Progenitor cell of endocrine pancreas (in vitro differentiated cells): ENCODE results near the gene FFAR4. TPM values are rescaled to one million over a fixed set of nuclear protein-coding genes. Genes with fewer than 3 reads are reported as not detected.
A peak's percentile ranks its signal among the peaks of the same experiment; 100 is the strongest.

Experiments used
- DNase-seq: peaks from one replicate; pipeline ENCODE4 v3.0.0; 2021; ENCODE audit warnings: low spot score; ENCODE audit not compliant: unreplicated experiment
- H3K27ac Mint-ChIP-seq: 2 replicates; pipeline ENCODE4 v1.8.0; 2021; ENCODE audit warnings: mild to moderate bottlenecking, moderate library complexity, mixed read lengths
- H3K27me3 Mint-ChIP-seq: 2 replicates; pipeline ENCODE4 v1.8.0; 2021; ENCODE audit warnings: mixed read lengths
- H3K36me3 Mint-ChIP-seq: 2 replicates; pipeline ENCODE4 v1.8.0; 2022; ENCODE audit warnings: mixed read lengths; ENCODE audit not compliant: insufficient read depth
- H3K4me1 Mint-ChIP-seq: 2 replicates; pipeline ENCODE4 v1.8.0; 2021; ENCODE audit warnings: low read depth, mixed read lengths
- H3K4me3 Mint-ChIP-seq: 2 replicates; pipeline ENCODE4 v1.8.0; 2021; ENCODE audit warnings: low read depth, mild to moderate bottlenecking, moderate library complexity, mixed read lengths
- H3K9me3 Mint-ChIP-seq: 2 replicates; pipeline ENCODE4 v1.8.0; 2021; ENCODE audit warnings: low read depth, mixed read lengths
- CTCF ChIP-seq: fragments of 200-600 bp; sonication (generic); IDR thresholded peaks from one replicate; pipeline ENCODE4 v1.5.0; 2021; ENCODE audit warnings: antibody characterized with exemption, mild to moderate bottlenecking; ENCODE audit not compliant: unreplicated experiment
- total RNA-seq: library from RNA; stranded (reverse); gene quantifications from 2 replicates; pipeline ENCODE4 v1.2.1, GENCODE V29; 2021

Gene FFAR4
- total RNA-seq, 1 donor from 2014 or later: 0.07 TPM

- H3K27me3 Mint-ChIP-seq: peaks cover 3% of the 10 kb centered on the region
- no peak overlapping the region for H3K27ac Mint-ChIP-seq
- peaks cover 2% of the 10 kb centered on the region for H3K4me1 Mint-ChIP-seq
- H3K36me3 Mint-ChIP-seq: no peaks in the 10 kb centered on the region
- no peaks in the 10 kb centered on the region for H3K9me3 Mint-ChIP-seq
- DNase-seq: no peak
- TF ChIP-seq CTCF: no peak
- no peak overlapping the region for H3K4me3 Mint-ChIP-seq
These were observed 12.8 kb upstream of the FFAR4 start for GRCh38 chr10:93553482-93554315.

GRCh38 chr10:93554316-93554663 lies 12.2 kb upstream of the FFAR4 start:
- Mint-ChIP-seq H3K4me1 (peaks cover 2% of the 10 kb centered on the region), H3K4me3 (no peak overlapping the region), H3K27ac (no peak overlapping the region), H3K27me3 (peaks cover 3% of the 10 kb centered on the region), H3K9me3 (peaks cover under 1% of the 10 kb centered on the region), H3K36me3 (no peaks in the 10 kb centered on the region)
- no peak for TF ChIP-seq CTCF
- no peak for DNase-seq

- Mint-ChIP-seq H3K9me3 (peaks cover 5% of the 10 kb centered on the region), H3K4me1 (peaks cover 2% of the 10 kb centered on the region), H3K27me3 (peaks cover 3% of the 10 kb centered on the region), H3K27ac (no peak overlapping the region), H3K36me3 (no peaks in the 10 kb centered on the region), H3K4me3 (no peak overlapping the region)
- peak; percentile 67 for DNase-seq
- peak; percentile 80 for TF ChIP-seq CTCF
These were observed 11.6 kb upstream of the FFAR4 start for GRCh38 chr10:93554760-93555432.

- Mint-ChIP-seq H3K4me3 (no peak overlapping the region), H3K27ac (no peak overlapping the region), H3K36me3 (no peaks in the 10 kb centered on the region), H3K9me3 (peaks cover 5% of the 10 kb centered on the region), H3K27me3 (peaks cover 22% of the 10 kb centered on the region), H3K4me1 (peaks cover 2% of the 10 kb centered on the region)
- DNase-seq: no peak
- no peak for TF ChIP-seq CTCF
These were observed 7.0 kb upstream of the FFAR4 start for GRCh38 chr10:93559490-93559889.

- TF ChIP-seq CTCF: no peak
- H3K4me1 Mint-ChIP-seq: no peaks in the 10 kb centered on the region
- no peak for DNase-seq
- no peak overlapping the region for H3K27ac Mint-ChIP-seq
- no peaks in the 10 kb centered on the region for H3K36me3 Mint-ChIP-seq
- peaks cover 32% of the 10 kb centered on the region for H3K27me3 Mint-ChIP-seq
- peaks cover 5% of the 10 kb centered on the region for H3K9me3 Mint-ChIP-seq
- no peak overlapping the region for H3K4me3 Mint-ChIP-seq
These were observed 5.9 kb upstream of the FFAR4 start for GRCh38 chr10:93560541-93560940.
